ENCODE data around the gene PCIF1. TPM values are rescaled to one million over a fixed set of nuclear protein-coding genes. Genes with fewer than 3 reads are reported as not detected.

Gene PCIF1
- total RNA-seq, 4 donors from 2014 or later, result 34.5 to 63.2 (median 41.3) TPM

- intact Hi-C loops (cut with DNase I; ENCODE audit: low total_unique reads), result no loop called here
Measured at GRCh38 chr20:45971675-45972499, 37.4 kb downstream of the PCIF1 start, which contains the start of gene ZNF335. Gene ZNF335 (minus strand): TSS chr20:45972203. CDS start chr20:45971410, 793 bp downstream.

GRCh38 chr20:45972500-45973183 lies 38.2 kb downstream of the PCIF1 start:
- TF ChIP-seq CTCF (IDR thresholded peaks at IDR 0.05), result no peak
- no peak for TF ChIP-seq POLR2A (IDR thresholded peaks at IDR 0.05)
- H3K4me3 ChIP-seq (ENCODE audit: low read depth, poor library complexity, severe bottlenecking), result no peak overlapping the region
- peak in 1 of 2 donors; percentile 86 for DNase-seq (ENCODE audit: low spot score in 2 of 2)
- intact Hi-C loops (cut with DNase I; ENCODE audit: low total_unique reads), result no loop called here
- 33 to 34% methylated on average over 29 of the region's 29 CpGs for WGBS, 2 donors

More at GRCh38 chr20:45971675-45972499, 37.4 kb downstream of the PCIF1 start, which contains the start of gene ZNF335:
- TF ChIP-seq POLR2A (IDR thresholded peaks at IDR 0.05), result peak in 1 of 2 donors; percentile 22
- peak in 1 of 3 donors; percentile 43 for TF ChIP-seq CTCF (IDR thresholded peaks at IDR 0.05)
- peak within 1 kb of the TSS; percentile 77 for H3K4me3 ChIP-seq (ENCODE audit: low read depth, poor library complexity, severe bottlenecking)
- 0% methylated on average over 37 to 61 of the region's 72 CpGs for WGBS, 2 donors
- DNase-seq (ENCODE audit: low spot score in 2 of 2), result peak; percentile 92 to 98

- 72 to 75% methylated on average over 7 of the region's 7 CpGs for WGBS, 2 donors
- peak in 1 of 2 donors; percentile 82 for DNase-seq (ENCODE audit: low spot score in 2 of 2)
- no peak overlapping the region for H3K4me3 ChIP-seq (ENCODE audit: low read depth, poor library complexity, severe bottlenecking)
- intact Hi-C loops (cut with DNase I; ENCODE audit: low total_unique reads), result no loop called here
- TF ChIP-seq CTCF (IDR thresholded peaks at IDR 0.05), result no peak
- no peak for TF ChIP-seq POLR2A (IDR thresholded peaks at IDR 0.05)
Measured at GRCh38 chr20:45974896-45975565, 40.5 kb downstream of the PCIF1 start.

- 83 to 90% methylated on average over 11 of the region's 11 CpGs for WGBS, 2 donors
- no peak overlapping the region for H3K4me3 ChIP-seq (ENCODE audit: low read depth, poor library complexity, severe bottlenecking)
- intact Hi-C loops (cut with DNase I; ENCODE audit: low total_unique reads), result no loop called here
- peak in 1 of 2 donors; percentile 76 for DNase-seq (ENCODE audit: low spot score in 2 of 2)
- no peak for TF ChIP-seq POLR2A (IDR thresholded peaks at IDR 0.05)
- TF ChIP-seq CTCF (IDR thresholded peaks at IDR 0.05), result no peak
Measured at GRCh38 chr20:45975686-45976085, 41.2 kb downstream of the PCIF1 start.

GRCh38 chr20:45976086-45976485 lies 41.6 kb downstream of the PCIF1 start:
- DNase-seq (ENCODE audit: low spot score in 2 of 2), result peak in 1 of 2 donors; percentile 42
- no peak overlapping the region for H3K4me3 ChIP-seq (ENCODE audit: low read depth, poor library complexity, severe bottlenecking)
- TF ChIP-seq POLR2A (IDR thresholded peaks at IDR 0.05) (no peak), CTCF (IDR thresholded peaks at IDR 0.05) (no peak)
- 72 to 84% methylated on average over 6 of the region's 6 CpGs for WGBS, 2 donors
- intact Hi-C loops (cut with DNase I; ENCODE audit: low total_unique reads), result no loop called here
